SK-N-SH treated with all-trans-retinoic acid at 6 μM for 48 hours (cell line): Measurements from ENCODE around the gene HDAC11.

Experiments
- ATAC-seq: fragments of 200-7000 bp; cut with Tn5 transposase; 3 replicates; pipeline ENCODE4 v1.9.1; 2020; ENCODE audit warnings: mild to moderate bottlenecking, moderate library complexity
- ARNTL ChIP-seq: fragments of 450-650 bp; formaldehyde crosslinking; IDR thresholded peaks from 2 replicates; pipeline ENCODE4 v1.5.0; 2020; ENCODE audit warnings: low read depth, mild to moderate bottlenecking, moderate library complexity, borderline replicate concordance
- BACH2 ChIP-seq: fragments of 250-450 bp; sonication (Bioruptor Pico); IDR thresholded peaks from 2 replicates; pipeline ENCODE4 v1.9.0; 2021; ENCODE audit warnings: mild to moderate bottlenecking, borderline replicate concordance
- CSDC2 ChIP-seq: fragments of 250-450 bp; sonication (Bioruptor Pico); IDR thresholded peaks from 2 replicates; pipeline ENCODE4 v1.5.0; 2020; ENCODE audit warnings: mild to moderate bottlenecking, moderate library complexity
- ESRRG ChIP-seq: fragments of 250-450 bp; sonication (Bioruptor Pico); IDR thresholded peaks from 2 replicates; pipeline ENCODE4 v1.6.1; 2021; ENCODE audit warnings: mild to moderate bottlenecking
- GLIS3 ChIP-seq: fragments of 250-450 bp; sonication (Bioruptor Pico); IDR thresholded peaks from 2 replicates; pipeline ENCODE4 v1.5.0; 2020; ENCODE audit warnings: mild to moderate bottlenecking, moderate library complexity
- OSR1 ChIP-seq: fragments of 250-450 bp; sonication (Bioruptor Pico); IDR thresholded peaks from 2 replicates; pipeline ENCODE4 v1.8.0; 2022; ENCODE audit warnings: moderate library complexity, mild to moderate bottlenecking, inconsistent platforms
- PPARA ChIP-seq: fragments of 250-450 bp; sonication (Bioruptor Pico); IDR thresholded peaks from 2 replicates; pipeline ENCODE4 v1.5.0; 2020; ENCODE audit warnings: mild to moderate bottlenecking, borderline replicate concordance
- RARB ChIP-seq: fragments of 250-450 bp; sonication (Bioruptor Pico); IDR thresholded peaks from 2 replicates; pipeline ENCODE4 v1.8.0; 2021; ENCODE audit warnings: mild to moderate bottlenecking, moderate library complexity
- TCF4 ChIP-seq: fragments of 250-450 bp; sonication (Bioruptor Pico); IDR thresholded peaks from 2 replicates; pipeline ENCODE4 v1.8.0; 2021; ENCODE audit warnings: mild to moderate bottlenecking, moderate library complexity, borderline replicate concordance
- TOX ChIP-seq: fragments of 250-450 bp; sonication (Bioruptor Pico); IDR thresholded peaks from 2 replicates; pipeline ENCODE4 v1.8.0; 2021; ENCODE audit warnings: mild to moderate bottlenecking, moderate library complexity, borderline replicate concordance
- ZC3H10 ChIP-seq: fragments of 250-450 bp; sonication (Bioruptor Pico); IDR thresholded peaks from 2 replicates; pipeline ENCODE4 v1.5.1; 2021; ENCODE audit warnings: mild to moderate bottlenecking, moderate library complexity
- ZFP3 ChIP-seq: fragments of 250-450 bp; sonication (Bioruptor Pico); IDR thresholded peaks from 2 replicates; pipeline ENCODE4 v1.5.0; 2020; ENCODE audit warnings: mild to moderate bottlenecking, moderate library complexity
- ZFP30 ChIP-seq: fragments of 450-650 bp; formaldehyde crosslinking; IDR thresholded peaks from 2 replicates; pipeline ENCODE4 v1.5.0; 2022; ENCODE audit warnings: mild to moderate bottlenecking, moderate library complexity
- ZNF565 ChIP-seq: fragments of 450-650 bp; formaldehyde crosslinking; conservative IDR thresholded peaks from 2 replicates; pipeline ENCODE4 v1.5.0; 2020; ENCODE audit warnings: low read depth, mild to moderate bottlenecking, moderate library complexity
- ZNF70 ChIP-seq: fragments of 450-650 bp; formaldehyde crosslinking; IDR thresholded peaks from 2 replicates; pipeline ENCODE4 v1.5.0; 2020; ENCODE audit warnings: mild to moderate bottlenecking, moderate library complexity
- ZNF8 ChIP-seq: fragments of 450-650 bp; formaldehyde crosslinking; IDR thresholded peaks from 2 replicates; pipeline ENCODE4 v1.5.0; 2020; ENCODE audit warnings: mild to moderate bottlenecking, moderate library complexity
- TF ChIP-seq, protein P1 (sequence below): fragments of 250-450 bp; sonication (Bioruptor Pico); IDR thresholded peaks from 2 replicates; pipeline ENCODE4 v1.5.1; 2020; ENCODE audit warnings: low read depth, mild to moderate bottlenecking, moderate library complexity
- TF ChIP-seq, protein P2 (sequence below): fragments of 250-450 bp; sonication (Bioruptor Pico); IDR thresholded peaks from 2 replicates; pipeline ENCODE4 v1.8.0; 2020; ENCODE audit warnings: mild to moderate bottlenecking, moderate library complexity, borderline replicate concordance
- TF ChIP-seq, protein P3 (sequence below): fragments of 250-450 bp; sonication (Bioruptor Pico); IDR thresholded peaks from 2 replicates; pipeline ENCODE4 v1.8.0; 2021; ENCODE audit warnings: low read depth, mild to moderate bottlenecking, moderate library complexity, borderline replicate concordance
- TF ChIP-seq, protein P4 (sequence below): fragments of 250-450 bp; sonication (Bioruptor Pico); IDR thresholded peaks from 2 replicates; pipeline ENCODE4 v1.5.0; 2020; ENCODE audit warnings: mild to moderate bottlenecking, moderate library complexity
- TF ChIP-seq, protein P5 (sequence below): fragments of 250-450 bp; sonication (Bioruptor Pico); IDR thresholded peaks from 2 replicates; pipeline ENCODE4 v1.5.1; 2021; ENCODE audit warnings: mild to moderate bottlenecking, moderate library complexity

The HDAC11 gene

DNA sequence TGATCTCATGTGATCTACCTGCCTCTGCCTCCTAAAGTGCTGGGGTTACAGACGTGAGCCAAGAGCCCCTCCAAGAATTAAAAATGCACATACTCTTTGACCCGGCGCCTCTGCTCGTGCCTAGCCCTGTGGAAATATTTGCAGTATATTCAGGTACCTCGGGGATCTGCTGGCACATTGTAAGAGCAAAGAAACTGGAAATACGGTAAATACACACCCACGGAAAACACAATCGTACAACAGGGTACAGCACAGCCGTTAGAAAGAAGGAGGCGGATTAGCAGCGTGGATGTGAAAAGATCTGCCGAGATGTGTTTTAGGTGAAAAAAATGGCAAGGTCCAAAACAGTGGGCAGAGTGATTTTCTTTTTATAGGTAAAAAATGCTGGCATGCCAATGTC is 6.1 kb upstream of the HDAC11 start:
- no peak for TF ChIP-seq ZNF8 (CRISPR knock-in tag)
- TF ChIP-seq, protein P1, sequence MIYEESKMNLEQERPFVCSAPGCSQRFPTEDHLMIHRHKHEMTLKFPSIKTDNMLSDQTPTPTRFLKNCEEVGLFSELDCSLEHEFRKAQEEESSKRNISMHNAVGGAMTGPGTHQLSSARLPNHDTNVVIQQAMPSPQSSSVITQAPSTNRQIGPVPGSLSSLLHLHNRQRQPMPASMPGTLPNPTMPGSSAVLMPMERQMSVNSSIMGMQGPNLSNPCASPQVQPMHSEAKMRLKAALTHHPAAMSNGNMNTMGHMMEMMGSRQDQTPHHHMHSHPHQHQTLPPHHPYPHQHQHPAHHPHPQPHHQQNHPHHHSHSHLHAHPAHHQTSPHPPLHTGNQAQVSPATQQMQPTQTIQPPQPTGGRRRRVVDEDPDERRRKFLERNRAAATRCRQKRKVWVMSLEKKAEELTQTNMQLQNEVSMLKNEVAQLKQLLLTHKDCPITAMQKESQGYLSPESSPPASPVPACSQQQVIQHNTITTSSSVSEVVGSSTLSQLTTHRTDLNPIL (CRISPR knock-in tag), result no peak
- TF ChIP-seq CSDC2 (CRISPR knock-in tag), result no peak
- no peak for TF ChIP-seq TCF4 (CRISPR knock-in tag)
- no peak for TF ChIP-seq TOX (CRISPR knock-in tag)
- TF ChIP-seq ZFP30 (CRISPR knock-in tag), result no peak
- TF ChIP-seq ZC3H10 (CRISPR knock-in tag), result no peak
- TF ChIP-seq, protein P2, sequence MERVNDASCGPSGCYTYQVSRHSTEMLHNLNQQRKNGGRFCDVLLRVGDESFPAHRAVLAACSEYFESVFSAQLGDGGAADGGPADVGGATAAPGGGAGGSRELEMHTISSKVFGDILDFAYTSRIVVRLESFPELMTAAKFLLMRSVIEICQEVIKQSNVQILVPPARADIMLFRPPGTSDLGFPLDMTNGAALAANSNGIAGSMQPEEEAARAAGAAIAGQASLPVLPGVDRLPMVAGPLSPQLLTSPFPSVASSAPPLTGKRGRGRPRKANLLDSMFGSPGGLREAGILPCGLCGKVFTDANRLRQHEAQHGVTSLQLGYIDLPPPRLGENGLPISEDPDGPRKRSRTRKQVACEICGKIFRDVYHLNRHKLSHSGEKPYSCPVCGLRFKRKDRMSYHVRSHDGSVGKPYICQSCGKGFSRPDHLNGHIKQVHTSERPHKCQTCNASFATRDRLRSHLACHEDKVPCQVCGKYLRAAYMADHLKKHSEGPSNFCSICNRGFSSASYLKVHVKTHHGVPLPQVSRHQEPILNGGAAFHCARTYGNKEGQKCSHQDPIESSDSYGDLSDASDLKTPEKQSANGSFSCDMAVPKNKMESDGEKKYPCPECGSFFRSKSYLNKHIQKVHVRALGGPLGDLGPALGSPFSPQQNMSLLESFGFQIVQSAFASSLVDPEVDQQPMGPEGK, result no peak
- TF ChIP-seq ZFP3 (CRISPR knock-in tag), result no peak
- TF ChIP-seq, protein P3, sequence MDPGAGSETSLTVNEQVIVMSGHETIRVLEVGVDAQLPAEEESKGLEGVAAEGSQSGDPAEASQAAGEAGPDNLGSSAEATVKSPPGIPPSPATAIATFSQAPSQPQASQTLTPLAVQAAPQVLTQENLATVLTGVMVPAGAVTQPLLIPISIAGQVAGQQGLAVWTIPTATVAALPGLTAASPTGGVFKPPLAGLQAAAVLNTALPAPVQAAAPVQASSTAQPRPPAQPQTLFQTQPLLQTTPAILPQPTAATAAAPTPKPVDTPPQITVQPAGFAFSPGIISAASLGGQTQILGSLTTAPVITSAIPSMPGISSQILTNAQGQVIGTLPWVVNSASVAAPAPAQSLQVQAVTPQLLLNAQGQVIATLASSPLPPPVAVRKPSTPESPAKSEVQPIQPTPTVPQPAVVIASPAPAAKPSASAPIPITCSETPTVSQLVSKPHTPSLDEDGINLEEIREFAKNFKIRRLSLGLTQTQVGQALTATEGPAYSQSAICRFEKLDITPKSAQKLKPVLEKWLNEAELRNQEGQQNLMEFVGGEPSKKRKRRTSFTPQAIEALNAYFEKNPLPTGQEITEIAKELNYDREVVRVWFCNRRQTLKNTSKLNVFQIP, result no peak
- TF ChIP-seq PPARA (CRISPR knock-in tag), result no peak
- TF ChIP-seq ARNTL (CRISPR knock-in tag), result no peak
- TF ChIP-seq ESRRG, result no peak
- TF ChIP-seq, protein P4, sequence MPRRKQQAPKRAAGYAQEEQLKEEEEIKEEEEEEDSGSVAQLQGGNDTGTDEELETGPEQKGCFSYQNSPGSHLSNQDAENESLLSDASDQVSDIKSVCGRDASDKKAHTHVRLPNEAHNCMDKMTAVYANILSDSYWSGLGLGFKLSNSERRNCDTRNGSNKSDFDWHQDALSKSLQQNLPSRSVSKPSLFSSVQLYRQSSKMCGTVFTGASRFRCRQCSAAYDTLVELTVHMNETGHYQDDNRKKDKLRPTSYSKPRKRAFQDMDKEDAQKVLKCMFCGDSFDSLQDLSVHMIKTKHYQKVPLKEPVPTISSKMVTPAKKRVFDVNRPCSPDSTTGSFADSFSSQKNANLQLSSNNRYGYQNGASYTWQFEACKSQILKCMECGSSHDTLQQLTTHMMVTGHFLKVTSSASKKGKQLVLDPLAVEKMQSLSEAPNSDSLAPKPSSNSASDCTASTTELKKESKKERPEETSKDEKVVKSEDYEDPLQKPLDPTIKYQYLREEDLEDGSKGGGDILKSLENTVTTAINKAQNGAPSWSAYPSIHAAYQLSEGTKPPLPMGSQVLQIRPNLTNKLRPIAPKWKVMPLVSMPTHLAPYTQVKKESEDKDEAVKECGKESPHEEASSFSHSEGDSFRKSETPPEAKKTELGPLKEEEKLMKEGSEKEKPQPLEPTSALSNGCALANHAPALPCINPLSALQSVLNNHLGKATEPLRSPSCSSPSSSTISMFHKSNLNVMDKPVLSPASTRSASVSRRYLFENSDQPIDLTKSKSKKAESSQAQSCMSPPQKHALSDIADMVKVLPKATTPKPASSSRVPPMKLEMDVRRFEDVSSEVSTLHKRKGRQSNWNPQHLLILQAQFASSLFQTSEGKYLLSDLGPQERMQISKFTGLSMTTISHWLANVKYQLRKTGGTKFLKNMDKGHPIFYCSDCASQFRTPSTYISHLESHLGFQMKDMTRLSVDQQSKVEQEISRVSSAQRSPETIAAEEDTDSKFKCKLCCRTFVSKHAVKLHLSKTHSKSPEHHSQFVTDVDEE, result no peak
- no peak for TF ChIP-seq ZNF565 (CRISPR knock-in tag)
- no peak for TF ChIP-seq BACH2 (CRISPR knock-in tag)
- TF ChIP-seq, protein P5, sequence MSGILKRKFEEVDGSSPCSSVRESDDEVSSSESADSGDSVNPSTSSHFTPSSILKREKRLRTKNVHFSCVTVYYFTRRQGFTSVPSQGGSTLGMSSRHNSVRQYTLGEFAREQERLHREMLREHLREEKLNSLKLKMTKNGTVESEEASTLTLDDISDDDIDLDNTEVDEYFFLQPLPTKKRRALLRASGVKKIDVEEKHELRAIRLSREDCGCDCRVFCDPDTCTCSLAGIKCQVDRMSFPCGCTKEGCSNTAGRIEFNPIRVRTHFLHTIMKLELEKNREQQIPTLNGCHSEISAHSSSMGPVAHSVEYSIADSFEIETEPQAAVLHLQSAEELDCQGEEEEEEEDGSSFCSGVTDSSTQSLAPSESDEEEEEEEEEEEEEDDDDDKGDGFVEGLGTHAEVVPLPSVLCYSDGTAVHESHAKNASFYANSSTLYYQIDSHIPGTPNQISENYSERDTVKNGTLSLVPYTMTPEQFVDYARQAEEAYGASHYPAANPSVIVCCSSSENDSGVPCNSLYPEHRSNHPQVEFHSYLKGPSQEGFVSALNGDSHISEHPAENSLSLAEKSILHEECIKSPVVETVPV (CRISPR knock-in tag), result no peak
- no peak for TF ChIP-seq OSR1 (CRISPR knock-in tag)
- no peak for TF ChIP-seq GLIS3 (CRISPR knock-in tag)
- TF ChIP-seq, all 23 proteins: peak for 0
- ATAC-seq, result no peak

DNA sequence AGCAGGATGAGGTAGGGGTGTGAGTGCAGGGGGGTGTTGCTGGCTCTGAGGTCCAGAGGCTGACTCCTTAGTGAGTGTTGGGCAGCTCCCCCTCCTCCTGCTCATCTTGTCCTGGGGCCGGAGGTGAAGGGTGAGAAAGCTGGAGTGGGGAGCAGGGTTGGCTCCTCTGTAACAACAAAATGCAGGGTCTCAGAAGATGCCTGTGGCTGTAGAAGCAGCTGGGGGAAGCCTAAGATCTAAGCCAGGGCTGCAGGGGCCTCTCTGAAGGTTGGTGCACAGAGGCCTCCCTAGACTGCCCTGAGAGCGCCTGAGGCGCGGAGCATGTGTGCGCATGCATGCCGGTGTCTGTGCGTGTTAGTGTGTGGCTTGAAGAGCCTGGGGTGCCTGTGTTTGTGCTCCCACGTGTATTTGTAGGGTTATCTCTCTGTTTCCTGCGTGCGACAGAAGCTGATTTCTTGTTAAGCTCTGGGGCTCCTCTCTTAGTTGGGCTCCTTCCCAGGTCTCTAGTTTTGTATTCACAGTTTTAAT is 5.3 kb upstream of the HDAC11 start:
- TF ChIP-seq GLIS3 (CRISPR knock-in tag) (no peak), PPARA (CRISPR knock-in tag) (no peak), ZNF8 (CRISPR knock-in tag) (no peak), CSDC2 (CRISPR knock-in tag) (no peak), ZFP30 (CRISPR knock-in tag) (no peak), ZNF70 (no peak), OSR1 (CRISPR knock-in tag) (no peak), RARB (CRISPR knock-in tag) (no peak), ARNTL (CRISPR knock-in tag) (no peak), BACH2 (CRISPR knock-in tag) (no peak), TCF4 (CRISPR knock-in tag) (no peak)
- TF ChIP-seq, protein P1 (CRISPR knock-in tag), result no peak
- TF ChIP-seq, protein P2, result no peak
- no peak for ATAC-seq
